HUES64 (cell line): ENCODE results near the gene ST6GALNAC3.

Experiments
- H3K27ac ChIP-seq: 2 replicates; pipeline ENCODE4 v1.7.0; 2013; ENCODE audit warnings: low read depth, low read length, inconsistent platforms
- H3K27me3 ChIP-seq: 2 replicates; pipeline ENCODE4 v1.6.1; 2013; ENCODE audit warnings: mild to moderate bottlenecking, low read length; ENCODE audit not compliant: insufficient read depth
- H3K36me3 ChIP-seq: 2 replicates; pipeline ENCODE4 v1.6.1; 2013; ENCODE audit warnings: mild to moderate bottlenecking, low read length; ENCODE audit not compliant: insufficient read depth
- H3K4me1 ChIP-seq: 2 replicates; pipeline ENCODE4 v1.6.1; 2013; ENCODE audit warnings: mild to moderate bottlenecking, low read length, moderate library complexity; ENCODE audit not compliant: insufficient read depth
- H3K4me3 ChIP-seq: 2 replicates; pipeline ENCODE4 v1.5.1; 2013; ENCODE audit warnings: mild to moderate bottlenecking, low read length, moderate library complexity
- H3K9ac ChIP-seq: 2 replicates; pipeline ENCODE4 v1.6.1; 2013; ENCODE audit warnings: mild to moderate bottlenecking, low read depth, low read length
- H3K9me3 ChIP-seq: 2 replicates; pipeline ENCODE4 v1.6.1; 2013; ENCODE audit warnings: low read depth, low read length; ENCODE audit not compliant: insufficient read depth
- WGBS: fragments of 150-250, 120-280 bp; methylation state at CpG from one replicate; pipeline ENCODE4 v1.1.7; 2013; ENCODE audit warnings: missing lambda C conversion rate; 5-methylcytosine and 5-hydroxymethylcytosine counted together

ST6GALNAC3 gene

DNA sequence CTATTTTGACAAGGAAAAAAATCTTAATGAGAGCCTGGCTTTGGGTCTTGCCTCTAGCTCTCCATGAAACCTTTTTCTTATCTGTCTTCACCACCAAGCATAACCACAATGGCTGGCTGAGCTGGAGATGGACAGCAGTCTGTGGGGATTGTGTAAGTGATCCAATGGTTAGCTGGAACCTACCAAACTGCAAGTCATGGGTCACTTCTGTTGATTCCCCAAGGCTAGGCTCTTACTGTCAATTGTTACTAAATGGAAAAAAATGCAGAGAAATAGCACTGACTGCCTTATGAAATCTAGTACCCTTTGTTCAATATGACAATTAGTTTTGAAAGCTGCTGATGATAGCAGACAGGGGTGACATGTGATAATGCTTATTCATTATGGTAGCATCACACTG, 359.0 kb downstream of the ST6GALNAC3 start:
- no peak overlapping the region for H3K27ac ChIP-seq
- no peaks in the 10 kb centered on the region for H3K36me3 ChIP-seq
- no peaks in the 10 kb centered on the region for H3K27me3 ChIP-seq
- no peak overlapping the region for H3K4me3 ChIP-seq
- peaks cover 15% of the 10 kb centered on the region for H3K4me1 ChIP-seq
- no peak overlapping the region for H3K9ac ChIP-seq
- H3K9me3 ChIP-seq = no peaks in the 10 kb centered on the region

DNA sequence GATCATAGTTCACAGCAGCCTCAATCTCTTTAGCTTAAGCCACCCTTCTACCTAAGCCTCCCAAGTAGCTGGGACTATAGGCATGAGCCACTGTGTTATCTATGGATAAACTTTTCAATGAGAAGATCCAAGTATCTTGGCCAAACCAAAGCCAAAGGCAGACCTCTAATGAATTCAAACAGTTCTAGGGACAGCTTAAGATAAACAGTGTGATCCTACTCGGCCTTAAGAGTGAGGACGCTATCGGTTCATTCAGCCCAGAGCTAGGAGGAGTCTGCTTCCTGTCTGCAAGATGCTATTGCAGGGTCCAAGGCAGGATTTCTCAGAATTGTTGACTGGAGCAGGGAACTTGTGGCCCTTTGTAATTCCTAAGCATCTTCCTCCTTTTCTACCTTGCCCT, 368.7 kb downstream of the ST6GALNAC3 start:
- Histone ChIP-seq H3K27me3 (no peaks in the 10 kb centered on the region), H3K27ac (no peak overlapping the region), H3K36me3 (no peaks in the 10 kb centered on the region), H3K9me3 (no peaks in the 10 kb centered on the region), H3K4me1 (no peaks in the 10 kb centered on the region), H3K4me3 (no peak overlapping the region), H3K9ac (no peak overlapping the region)
- WGBS = 72% methylated on average over 3 of the region's 3 CpGs

DNA sequence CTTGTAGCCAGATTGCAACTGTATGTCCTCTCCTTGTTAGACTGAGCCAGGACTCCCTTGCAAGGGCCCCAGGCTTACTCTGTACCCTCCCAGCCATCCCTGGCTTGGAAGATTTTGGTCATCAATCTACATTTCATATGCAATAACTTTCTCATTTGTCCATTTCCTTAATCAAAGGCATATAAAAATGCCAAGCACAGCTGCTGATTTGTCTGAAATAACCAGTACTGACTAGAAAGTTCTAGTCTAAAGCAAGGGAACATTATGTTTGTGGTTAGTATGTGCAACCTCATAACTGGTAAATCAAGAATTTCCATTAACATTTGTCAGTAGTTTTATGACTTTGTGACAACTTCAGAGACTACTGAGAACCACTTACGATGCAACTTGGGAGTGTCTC, 370.2 kb downstream of the ST6GALNAC3 start:
- 95% methylated on average over 1 of the region's 1 CpG for WGBS
- no peak overlapping the region for H3K27ac ChIP-seq
- H3K4me1 ChIP-seq = no peaks in the 10 kb centered on the region
- no peaks in the 10 kb centered on the region for H3K27me3 ChIP-seq
- no peaks in the 10 kb centered on the region for H3K9me3 ChIP-seq
- no peak overlapping the region for H3K9ac ChIP-seq
- H3K4me3 ChIP-seq = no peak overlapping the region
- no peaks in the 10 kb centered on the region for H3K36me3 ChIP-seq

DNA sequence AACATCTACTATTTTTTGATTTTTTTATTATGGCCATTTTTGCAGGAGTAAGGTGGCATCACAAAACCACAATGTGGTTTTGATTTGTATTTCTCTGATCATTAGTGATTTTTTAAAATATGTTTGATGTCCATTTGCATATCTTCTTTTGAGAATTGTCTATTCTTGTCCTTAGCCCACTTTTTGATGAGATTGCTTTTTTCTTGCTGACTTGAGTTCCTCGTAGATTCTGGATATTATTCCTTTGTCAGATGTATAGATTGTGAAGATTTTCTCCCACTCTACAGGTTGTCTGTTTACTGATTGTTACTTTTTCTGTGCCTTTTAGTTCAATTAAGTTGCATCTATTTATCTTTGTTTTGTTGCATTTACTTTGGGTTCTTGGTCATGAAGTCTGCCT, 375.7 kb downstream of the ST6GALNAC3 start:
- Histone ChIP-seq H3K27me3 (no peaks in the 10 kb centered on the region), H3K4me3 (no peak overlapping the region), H3K36me3 (no peaks in the 10 kb centered on the region), H3K27ac (no peak overlapping the region), H3K4me1 (no peaks in the 10 kb centered on the region), H3K9me3 (0 out of 2 replicates have a peak, but pooled peaks cover 6% of the 10 kb centered on the region), H3K9ac (no peak overlapping the region)
- WGBS = no CpG with 5 or more reads among the region's 1 CpG

DNA sequence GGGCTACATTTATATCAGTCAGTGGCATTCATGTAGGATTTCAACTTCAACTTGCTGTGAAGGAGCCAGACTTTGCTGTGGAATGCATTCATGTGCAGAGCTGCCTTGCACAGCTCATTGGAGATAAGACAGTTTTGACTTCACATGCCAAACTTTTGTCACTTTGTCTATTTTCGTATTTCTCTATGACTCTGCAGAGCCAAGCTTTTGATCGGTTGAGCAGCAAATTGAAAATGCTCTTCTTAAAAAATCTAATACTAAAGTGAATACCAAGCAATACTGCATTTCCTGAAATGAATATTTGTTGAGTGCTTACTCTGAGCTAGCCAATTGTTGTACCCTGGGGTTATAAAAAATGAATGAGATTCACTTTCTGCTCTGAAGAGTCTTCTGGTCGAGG, 388.7 kb downstream of the ST6GALNAC3 start:
- Histone ChIP-seq H3K9me3 (no peaks in the 10 kb centered on the region), H3K36me3 (no peaks in the 10 kb centered on the region), H3K27me3 (no peaks in the 10 kb centered on the region), H3K9ac (no peak overlapping the region), H3K4me3 (no peak overlapping the region), H3K27ac (no peak overlapping the region), H3K4me1 (peaks cover 5% of the 10 kb centered on the region; the same call in 1 of the 2 replicates)
- WGBS = 98% methylated on average over 3 of the region's 3 CpGs

DNA sequence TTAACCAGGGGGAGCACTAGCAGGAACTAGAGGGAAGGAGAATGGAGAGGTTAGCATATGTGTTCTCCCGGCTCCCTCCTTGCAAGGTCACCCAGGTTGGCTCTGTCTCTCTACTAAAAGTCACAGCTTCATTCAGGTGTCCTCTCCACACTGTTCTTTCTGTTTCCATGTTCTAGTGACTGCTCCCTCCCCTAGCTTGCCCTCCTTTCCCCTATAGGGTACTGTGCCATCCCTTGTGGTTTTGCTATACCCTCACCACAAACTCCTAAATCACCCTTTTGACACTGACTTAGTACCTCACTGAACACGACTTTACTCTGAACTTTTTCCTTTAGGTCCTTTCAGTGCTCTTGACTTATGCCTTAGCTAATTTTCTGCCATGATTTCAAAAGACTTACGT, 389.3 kb downstream of the ST6GALNAC3 start:
- Histone ChIP-seq H3K27ac (no peak overlapping the region), H3K36me3 (no peaks in the 10 kb centered on the region), H3K4me1 (peaks cover 5% of the 10 kb centered on the region; the same call in 1 of the 2 replicates), H3K27me3 (no peaks in the 10 kb centered on the region), H3K9me3 (no peaks in the 10 kb centered on the region), H3K9ac (no peak overlapping the region), H3K4me3 (no peak overlapping the region)
- 91% methylated on average over 3 of the region's 3 CpGs for WGBS

DNA sequence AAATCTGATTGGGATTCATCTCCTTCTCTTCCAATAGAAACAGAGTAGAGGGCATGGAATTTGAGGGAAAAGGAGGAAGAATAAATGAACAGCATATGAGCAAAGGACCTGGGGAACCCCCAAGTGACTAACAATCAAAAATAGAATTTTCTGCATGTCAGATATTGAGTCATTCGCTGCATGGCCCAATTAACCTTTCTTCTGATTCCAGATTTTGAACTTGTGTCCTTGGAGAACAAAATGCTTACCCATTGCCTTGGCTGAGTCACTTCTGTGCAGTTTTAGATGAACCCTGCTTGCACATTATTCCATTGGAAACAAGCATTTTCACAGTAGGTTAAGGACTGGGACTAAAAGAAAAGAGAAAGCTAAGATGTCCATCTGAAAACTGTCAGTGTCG, 390.5 kb downstream of the ST6GALNAC3 start:
- H3K27me3 ChIP-seq = no peaks in the 10 kb centered on the region
- no peaks in the 10 kb centered on the region for H3K36me3 ChIP-seq
- H3K9me3 ChIP-seq = no peaks in the 10 kb centered on the region
- H3K27ac ChIP-seq = no peak overlapping the region
- WGBS = 86% methylated on average over 2 of the region's 2 CpGs
- no peak overlapping the region for H3K4me3 ChIP-seq
- H3K9ac ChIP-seq = no peak overlapping the region
- H3K4me1 ChIP-seq = peaks cover 5% of the 10 kb centered on the region; the same call in 1 of the 2 replicates

DNA sequence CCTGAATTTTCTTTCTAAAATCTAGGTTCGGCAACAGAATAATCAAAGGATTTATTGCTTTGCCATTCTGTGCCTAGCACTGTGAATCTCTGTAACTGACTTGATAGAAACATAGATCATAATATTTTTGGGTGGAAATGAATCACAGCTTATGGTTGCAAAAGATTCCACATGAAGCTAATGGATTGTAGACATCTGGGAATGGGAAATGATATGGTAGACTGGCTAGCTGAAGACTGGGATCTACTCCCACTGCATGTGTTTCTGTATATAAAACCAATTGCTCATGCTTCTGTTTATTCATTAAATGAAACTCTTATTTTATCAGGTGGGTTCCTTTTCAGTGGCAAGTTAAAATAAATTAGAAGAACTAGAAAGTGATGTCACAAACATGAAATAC, 395.6 kb downstream of the ST6GALNAC3 start:
- H3K9ac ChIP-seq = no peak overlapping the region
- no peak overlapping the region for H3K4me3 ChIP-seq
- WGBS = 58% methylated on average over 1 of the region's 1 CpG

DNA sequence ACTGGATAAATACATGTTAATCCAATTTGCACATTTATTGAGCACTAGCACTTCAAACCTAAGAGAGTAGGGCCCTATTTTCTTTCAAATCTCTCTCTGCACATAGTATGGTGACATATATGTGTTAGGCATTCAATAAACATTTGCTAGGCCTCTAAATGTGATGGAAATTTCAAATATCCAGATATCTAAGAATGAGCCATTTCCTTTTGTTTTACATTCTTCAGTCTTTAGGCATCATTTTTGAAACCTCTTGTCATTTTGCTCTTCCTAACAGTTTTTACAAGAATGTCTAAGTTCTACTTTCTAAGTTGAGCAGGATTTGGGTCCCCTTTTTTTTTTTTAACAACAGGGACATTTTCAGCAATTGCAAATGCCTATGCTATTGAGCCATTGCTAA, 397.0 kb downstream of the ST6GALNAC3 start:
- Histone ChIP-seq H3K27me3 (no peaks in the 10 kb centered on the region), H3K4me3 (no peak overlapping the region), H3K9me3 (no peaks in the 10 kb centered on the region), H3K4me1 (peaks cover 5% of the 10 kb centered on the region; the same call in 1 of the 2 replicates), H3K36me3 (no peaks in the 10 kb centered on the region), H3K27ac (no peak overlapping the region), H3K9ac (no peak overlapping the region)

More for the DNA sequence above, 395.6 kb downstream of the ST6GALNAC3 start:
- H3K9me3 ChIP-seq = no peaks in the 10 kb centered on the region
- H3K4me1 ChIP-seq = peaks cover 5% of the 10 kb centered on the region; the same call in 1 of the 2 replicates
- H3K36me3 ChIP-seq = no peaks in the 10 kb centered on the region
- no peaks in the 10 kb centered on the region for H3K27me3 ChIP-seq
- no peak overlapping the region for H3K27ac ChIP-seq

DNA sequence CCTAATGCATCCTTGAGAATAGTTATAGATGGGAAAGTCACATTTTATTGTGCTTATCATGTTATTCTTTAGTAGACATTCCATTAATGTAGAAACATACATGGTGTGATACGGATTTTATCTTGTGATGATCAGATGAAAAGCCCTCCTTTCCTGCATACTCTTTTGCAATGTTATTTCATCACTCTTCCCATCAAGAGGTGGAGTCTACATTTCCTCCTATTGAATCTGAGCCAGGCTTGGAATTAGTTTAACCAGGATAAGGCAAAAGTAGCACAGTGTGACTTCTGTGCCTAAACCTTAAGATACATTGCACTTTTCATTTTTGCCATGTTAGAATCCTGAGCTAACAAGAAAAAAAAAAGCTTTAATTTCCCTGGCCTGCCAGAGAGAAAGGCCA, 399.0 kb downstream of the ST6GALNAC3 start:
- H3K27me3 ChIP-seq = no peaks in the 10 kb centered on the region
- H3K4me3 ChIP-seq = no peak overlapping the region
- H3K27ac ChIP-seq = no peak overlapping the region
- no peaks in the 10 kb centered on the region for H3K9me3 ChIP-seq
- 100% methylated on average over 1 of the region's 1 CpG for WGBS
- no peak overlapping the region for H3K9ac ChIP-seq
- no peaks in the 10 kb centered on the region for H3K4me1 ChIP-seq
- no peaks in the 10 kb centered on the region for H3K36me3 ChIP-seq

DNA sequence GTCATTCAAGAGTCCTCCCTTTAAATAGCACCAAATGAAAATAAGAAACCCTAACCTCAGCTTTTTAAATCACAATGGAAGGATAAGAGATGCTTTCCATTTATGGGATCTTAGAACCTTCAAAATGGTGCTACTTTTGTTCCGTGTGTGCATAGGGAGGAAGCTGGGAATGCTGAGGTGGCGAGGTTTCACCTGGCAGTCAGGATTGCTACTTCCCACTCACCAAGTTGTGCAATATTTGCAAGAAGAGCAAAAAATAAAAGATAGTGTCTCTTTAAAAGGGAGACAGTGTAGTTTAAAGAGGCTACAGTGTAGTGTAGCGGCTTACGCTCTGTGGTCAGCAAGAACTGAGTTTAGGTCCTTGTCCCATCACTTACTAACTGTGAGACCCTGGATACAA, 400.4 kb downstream of the ST6GALNAC3 start:
- Histone ChIP-seq H3K4me3 (no peak overlapping the region), H3K27ac (no peak overlapping the region), H3K4me1 (no peaks in the 10 kb centered on the region), H3K9ac (no peak overlapping the region), H3K27me3 (no peaks in the 10 kb centered on the region), H3K36me3 (no peaks in the 10 kb centered on the region), H3K9me3 (no peaks in the 10 kb centered on the region)
- WGBS = 75% methylated on average over 4 of the region's 4 CpGs

DNA sequence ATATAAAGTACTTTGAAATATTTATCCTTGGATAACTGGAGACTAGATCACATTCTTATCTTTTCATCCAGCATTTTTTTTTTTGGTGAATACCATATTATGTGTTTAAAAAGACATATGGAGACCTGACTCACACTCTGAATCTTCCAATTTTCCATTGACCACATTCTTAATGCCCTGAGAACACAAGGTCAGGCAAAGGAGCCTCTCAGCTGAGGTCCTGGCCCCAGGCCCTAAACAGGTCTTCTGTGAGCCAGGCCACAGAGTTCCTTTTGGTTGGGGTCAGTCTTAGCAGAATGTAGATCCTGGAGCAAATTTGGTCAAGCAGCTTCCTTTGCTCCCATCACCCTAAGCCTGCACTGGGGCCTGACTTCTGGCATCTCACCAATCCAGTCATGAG, 402.6 kb downstream of the ST6GALNAC3 start:
- Histone ChIP-seq H3K4me3 (no peak overlapping the region), H3K36me3 (no peaks in the 10 kb centered on the region), H3K27me3 (no peaks in the 10 kb centered on the region)

More for the DNA sequence above, 402.6 kb downstream of the ST6GALNAC3 start:
- Histone ChIP-seq H3K9me3 (no peaks in the 10 kb centered on the region), H3K9ac (no peak overlapping the region), H3K27ac (no peak overlapping the region), H3K4me1 (peaks cover 4% of the 10 kb centered on the region; the same call in 1 of the 2 replicates)
